GM21529 (cell line): ENCODE data around the gene CKLF.

Experiments
- ATAC-seq: cut with Tn5 transposase; IDR thresholded peaks from one replicate; pipeline ENCODE4 v1.9.1; 2021; ENCODE audit not compliant: unreplicated experiment

CKLF gene

DNA sequence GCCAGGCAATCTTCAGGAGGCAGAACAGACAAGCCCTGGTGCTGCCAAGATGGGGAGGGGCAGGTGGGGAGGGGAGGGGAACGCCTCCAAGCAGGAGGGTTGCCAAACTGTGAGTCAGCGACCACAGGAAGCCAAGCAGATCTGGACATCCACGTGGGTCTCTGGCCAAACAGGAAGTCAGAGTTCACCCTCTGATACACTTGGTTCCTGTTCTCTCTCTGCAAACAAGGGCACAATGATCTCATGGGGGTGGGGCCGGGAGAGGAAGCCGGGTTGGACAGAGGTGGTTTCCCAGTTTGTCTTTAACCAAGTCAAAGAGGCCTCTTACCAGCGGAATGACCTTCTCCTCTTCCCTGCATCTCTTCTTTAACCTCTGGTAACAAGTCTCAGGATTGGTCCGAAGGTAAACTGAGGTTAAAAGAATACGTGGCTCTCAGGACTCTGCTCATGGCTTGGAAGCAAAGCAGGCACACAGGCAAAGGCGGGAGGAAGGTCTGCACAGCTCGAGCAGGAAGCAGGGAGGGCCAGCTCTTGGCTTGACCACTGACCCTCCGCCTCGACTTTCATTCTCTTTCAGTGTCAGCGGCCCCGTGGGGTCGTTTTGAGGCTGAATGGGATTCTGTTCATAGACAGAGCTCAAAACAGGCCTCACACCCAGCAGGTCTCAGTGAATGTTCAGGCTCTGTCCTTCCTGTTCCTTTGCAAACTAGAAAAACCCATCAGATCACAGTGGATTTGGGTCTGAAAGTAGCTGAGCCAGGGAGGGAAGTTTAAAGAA, 35.4 kb upstream of the CKLF start:
- peak; percentile 97 for ATAC-seq

DNA sequence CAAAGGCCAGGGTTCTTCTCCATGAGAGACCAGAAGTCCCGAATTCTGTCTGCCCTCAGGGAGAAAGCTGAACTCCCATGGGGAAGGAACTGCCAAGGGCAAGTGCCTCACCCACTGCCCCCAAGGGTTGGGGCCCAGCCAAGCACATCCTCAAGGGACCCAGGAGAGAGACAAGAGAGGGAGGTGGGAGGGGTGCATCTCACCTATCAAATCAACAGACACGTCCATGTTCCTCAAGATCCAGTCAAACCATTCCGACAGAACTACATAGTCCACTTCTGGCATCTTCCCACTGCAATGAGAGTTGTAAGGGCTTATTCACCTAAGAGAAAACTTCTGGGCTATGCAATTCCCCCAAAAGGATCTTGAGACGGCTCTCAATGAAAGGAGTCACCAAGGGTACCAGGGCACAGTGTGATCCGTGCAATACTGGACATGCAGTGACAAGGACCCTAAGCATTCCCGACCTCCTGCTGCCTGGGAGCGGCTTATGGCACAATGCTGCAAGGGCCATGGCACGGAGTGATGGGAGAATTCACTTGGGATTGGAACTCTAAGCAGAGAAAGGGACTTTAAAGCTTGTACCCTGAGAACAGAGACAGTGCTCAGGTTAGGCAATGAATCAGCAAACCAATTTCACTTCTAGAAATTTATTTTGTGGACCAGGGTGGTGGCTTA, 34.7 kb upstream of the CKLF start:
- no peak for ATAC-seq

DNA sequence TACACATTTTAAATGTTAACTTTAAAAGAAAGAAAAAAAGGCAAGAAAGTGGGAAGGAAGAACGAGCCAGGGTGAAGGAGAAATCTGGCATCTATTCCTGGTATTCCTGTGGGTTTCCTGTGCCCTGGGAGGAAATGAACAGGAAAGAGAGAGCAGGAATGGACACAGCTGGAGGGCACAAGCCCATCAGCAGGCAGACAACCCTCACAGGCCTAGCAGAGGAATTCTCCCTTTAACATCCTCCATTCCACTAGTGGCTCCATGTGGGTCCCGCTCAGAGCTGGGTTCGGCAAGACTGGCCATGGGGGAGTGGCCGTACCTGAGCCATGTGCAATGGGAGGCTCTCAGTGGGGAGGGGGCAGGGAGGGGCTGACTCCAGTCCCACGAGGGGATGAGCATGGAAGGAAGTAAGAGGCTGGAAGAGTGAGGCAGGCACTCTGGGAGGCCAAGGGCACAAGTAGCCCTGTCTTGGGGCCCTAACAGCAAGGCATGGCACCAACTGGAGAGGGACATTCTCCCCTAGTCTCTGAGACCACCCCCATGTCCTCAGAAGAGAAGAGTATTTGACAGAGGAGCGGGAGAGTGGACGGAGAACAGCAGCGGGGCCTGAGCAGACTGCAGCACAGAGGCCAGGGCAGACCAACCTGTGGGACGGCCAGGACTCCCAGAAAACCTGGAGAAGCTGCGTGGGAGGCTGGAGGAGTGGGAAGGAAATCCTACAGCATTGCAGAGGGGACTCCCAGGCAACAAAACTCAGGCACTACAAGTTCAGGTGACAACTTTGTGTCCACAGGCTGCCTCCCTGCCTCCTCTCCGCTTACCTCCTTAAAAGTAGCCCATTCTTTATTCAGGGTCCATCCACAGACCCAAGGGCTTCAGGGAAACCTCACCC, 32.6 kb upstream of the CKLF start:
- no peak for ATAC-seq

DNA sequence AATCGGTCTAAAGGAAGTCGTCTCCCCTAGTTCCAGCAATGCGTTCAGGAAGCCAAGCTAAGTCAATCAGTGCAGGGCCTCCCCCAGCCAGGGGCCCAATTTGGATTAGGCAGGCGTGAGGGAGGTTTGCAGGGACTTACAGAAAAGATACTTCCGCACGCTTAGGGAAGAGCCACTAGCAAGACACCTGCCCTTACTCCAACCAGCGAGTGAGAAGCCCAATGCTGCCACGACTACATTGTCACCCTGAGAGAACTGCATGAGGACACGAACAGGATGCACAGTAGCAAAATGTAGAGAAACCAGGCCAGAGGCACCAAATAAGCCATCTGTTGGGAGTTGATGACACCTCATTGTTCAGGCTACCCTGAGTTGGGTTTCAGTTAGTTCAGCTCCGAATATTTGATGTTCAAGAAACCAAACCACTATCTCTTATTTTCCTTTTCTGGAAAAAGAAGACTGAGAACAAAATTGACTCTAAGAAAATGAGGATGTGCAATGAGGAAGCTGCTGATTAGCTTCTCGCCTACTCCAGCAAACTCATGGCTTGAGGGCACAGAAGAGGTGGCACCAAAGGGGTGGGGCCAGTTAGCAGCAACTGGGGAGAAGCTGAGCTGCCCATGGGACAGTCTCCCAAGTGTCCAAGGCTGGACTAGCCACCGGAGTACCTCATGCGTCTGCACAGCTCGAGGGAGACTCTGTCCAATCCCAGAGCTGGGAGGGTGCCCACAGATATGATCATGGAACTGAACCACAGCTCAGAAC, 31.8 kb upstream of the CKLF start:
- ATAC-seq = no peak

DNA sequence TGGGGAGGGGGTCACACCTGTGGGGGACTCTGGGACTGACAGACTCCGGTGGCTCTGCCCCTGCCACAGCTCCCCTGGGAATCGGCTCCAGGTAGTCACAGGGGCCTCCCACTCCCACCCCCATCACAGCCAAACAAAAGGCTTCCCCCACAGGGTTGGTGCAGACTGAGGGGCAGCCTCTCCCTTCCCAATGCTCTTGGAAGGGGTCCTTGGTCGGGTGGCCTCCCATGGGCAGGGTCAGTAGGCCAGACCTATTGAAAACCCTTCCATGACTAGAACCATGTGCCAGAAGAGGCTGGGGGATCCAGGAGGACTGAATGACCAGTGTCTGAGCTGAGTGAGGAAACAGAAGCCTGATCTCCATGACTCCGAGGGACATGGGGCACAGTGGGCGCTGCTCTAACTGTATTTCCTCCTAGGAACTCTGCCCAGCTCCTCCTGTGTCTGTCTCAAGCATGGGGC, 31.1 kb upstream of the CKLF start:
- ATAC-seq = no peak

DNA sequence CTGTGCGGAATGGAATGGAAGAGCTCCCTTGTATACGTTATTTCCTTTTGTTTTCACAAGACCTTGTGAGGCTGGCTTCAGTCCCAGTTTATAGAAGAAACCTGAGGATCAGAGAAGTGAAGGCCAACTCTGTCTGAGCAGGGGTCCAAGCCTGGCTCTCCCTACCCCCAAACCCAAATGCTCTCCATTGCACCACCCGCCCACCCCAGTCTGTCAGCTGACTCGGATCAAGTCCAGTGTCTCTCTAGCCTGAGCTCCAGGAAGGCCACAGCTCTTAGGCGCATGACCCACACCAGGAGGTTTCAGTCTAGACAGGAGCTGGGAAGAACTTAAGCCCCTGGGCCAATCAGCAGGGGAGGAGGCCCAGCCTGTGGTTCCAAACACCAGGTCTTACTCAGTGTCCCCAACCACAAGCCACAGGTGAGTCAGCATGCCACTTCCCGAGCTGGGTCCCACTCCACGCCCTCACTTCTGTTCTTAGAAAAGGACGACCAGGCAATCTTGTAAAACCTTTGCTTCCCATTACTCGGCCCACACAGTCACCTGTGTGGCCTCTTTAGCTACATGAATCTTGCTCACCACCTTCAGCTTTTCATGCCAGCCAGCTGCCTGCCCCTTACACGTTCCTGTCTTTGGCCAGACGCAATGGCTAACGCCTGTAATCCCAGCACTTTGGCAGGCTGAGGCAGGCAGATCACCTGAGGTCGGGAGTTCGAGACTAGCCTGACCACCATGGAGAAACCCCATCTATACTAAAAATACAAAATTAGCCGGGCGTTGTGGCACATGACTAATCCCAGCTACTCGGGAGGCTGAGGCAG, 30.2 kb upstream of the CKLF start:
- ATAC-seq = peak; percentile 57

DNA sequence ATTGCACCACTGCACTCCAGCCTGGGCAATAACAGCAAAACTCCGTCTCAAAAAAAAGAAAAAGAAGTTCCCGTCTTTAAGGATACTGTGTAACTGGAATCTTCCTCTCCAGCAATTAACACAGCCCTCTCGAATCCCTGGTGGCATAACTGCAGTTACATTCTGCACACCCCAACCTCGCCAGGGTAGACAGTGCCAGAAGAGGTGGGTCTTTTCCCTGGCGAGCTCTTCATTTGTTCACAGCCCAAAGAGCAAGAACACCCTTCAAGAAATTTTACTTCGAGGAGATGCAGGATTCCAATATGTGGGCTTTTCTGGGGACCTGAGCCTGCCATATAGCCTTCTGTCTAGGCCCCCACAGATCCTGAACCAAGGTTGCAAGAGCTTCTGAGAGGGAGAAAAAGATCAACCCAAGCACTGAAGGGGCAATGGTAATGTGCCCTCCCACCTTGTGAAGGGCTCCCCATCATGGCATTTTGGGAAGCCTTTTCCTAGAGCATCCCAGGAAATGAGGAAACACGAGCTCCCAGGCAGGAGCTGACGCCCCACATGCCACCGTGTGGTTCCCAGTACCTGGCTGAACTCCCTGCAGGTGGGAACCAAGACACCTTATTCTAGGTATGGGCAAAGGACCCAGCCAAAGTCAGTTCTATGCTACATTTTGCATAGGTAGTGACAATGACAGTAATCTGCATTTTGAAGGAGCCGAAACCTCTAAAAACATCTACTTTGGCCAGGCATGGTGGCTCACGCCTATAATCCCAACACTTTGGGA, 29.4 kb upstream of the CKLF start:
- no peak for ATAC-seq

DNA sequence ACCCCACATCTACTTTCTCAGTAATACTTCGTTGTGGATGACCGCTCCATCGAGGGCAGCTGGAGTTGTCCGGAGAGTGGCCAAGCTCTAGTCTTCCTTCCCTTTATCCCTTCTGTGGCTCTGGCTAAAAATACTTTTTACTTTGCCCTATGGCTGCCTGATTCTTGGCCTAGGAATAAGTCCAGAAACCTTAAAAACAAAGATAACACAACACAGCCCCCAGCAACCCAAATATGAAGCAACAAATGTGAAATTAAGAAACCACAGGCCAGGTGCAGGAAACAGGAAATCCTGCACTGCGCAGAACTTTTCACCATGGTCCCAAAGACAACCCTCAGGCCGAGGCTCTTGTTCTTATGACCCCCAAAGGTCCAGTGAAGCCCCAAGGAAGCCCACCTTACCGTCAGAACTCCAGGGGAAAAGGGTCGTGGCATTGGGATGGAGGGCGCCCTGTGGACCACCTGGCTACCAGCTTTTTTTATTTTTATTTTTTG, 28.5 kb upstream of the CKLF start:
- ATAC-seq = peak; percentile 55

DNA sequence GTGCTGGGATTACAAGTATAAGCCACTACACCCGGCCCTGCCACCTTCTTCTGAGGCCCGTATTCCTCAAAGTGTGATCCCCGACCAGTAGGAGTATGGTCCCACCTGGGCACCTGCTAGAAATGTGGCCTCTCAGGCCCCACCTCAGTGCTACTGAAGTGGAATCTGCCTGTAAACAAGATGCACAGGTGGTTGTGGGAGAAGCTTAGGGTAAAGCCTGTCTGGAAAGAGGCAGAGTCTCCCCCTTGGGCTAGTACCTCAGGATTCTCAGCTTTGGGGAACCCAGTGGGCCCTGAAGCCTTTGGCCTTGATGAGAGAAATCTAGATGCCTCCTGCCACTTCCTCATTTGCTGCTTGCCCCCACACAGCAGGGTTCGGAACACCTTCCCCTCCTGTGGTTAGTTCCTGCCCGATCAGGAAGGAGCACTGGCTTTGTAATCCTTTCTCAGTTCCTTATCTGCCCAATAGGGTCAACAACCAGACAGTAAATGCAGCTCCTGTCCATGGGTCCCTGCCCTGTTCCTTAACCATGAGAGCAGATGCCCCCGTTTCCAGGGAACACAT, 27.7 kb upstream of the CKLF start:
- peak; percentile 64 for ATAC-seq

DNA sequence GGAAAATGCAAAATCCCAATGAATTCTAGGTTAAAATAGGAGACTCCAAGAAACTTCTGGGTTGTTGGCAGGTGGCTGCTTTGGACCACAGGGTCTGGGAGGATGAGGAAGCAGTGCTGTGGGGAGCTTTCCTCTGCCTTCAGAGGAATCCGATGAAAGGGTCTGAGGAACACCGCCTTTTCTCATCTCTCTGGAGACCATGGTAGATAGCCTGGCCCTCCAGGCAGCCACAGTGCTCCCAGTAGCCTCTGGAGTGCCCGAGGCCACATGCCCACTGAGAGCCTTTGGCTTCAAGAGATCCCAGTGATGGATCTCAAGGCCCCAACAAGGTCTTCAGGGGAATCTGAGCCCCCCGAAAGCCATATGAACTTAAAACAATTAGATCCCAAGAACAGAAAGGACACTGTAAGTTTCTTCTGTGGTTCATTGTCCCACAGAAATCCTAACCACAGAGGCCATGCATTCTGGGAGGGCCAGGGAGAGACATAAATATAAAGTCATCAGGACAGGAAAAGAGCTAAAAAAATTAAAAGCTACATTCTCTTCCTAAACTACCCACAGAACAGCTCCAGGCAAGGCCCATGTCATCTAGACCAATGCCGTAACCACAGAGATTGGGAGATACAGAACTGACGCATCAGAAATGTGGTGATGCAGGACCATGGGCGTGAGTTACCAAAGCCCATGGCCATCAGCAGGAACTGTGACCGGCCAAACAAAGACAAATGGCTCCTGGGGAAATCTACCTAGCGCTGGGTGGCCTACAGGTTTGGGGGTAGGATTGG, 26.8 kb upstream of the CKLF start:
- no peak for ATAC-seq

DNA sequence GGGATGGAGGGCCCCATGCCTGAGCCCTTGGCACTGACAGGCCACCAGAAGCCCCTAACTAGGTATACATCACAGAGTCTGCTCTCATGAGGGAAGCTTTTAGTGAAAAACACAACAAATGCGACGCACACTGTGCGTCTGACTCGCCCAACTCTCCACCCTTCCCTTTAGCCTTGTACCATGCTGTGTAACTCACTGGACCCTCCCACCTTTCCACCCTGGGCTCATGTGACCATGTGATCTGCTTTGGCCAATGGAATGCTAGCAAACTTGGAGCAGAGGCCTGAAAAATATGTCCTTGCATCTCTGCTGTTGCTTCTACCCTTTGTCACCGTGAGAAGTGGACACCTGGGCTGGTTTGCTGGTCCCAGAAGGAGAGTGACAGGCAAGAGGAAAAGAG, 24.1 kb upstream of the CKLF start:
- no peak for ATAC-seq

DNA sequence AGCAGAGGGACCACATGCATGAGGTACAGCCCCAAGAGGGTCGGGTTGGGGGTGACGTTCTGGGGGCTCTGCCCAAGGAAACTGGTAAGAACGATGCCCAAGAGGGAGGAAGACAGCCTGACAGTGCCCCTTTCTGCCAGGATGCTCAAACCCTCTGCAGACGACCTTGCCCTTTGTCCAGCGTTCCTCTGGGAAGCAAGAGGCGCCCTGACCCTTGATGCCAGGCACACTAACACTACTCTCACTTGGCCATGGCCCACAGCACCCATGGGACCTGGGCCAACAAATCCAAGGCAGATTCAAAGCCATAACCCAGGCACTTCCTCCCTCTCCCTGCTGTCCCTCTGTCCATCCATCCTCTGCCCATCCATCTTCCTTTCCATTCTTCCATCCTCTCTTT, 22.9 kb upstream of the CKLF start:
- no peak for ATAC-seq

DNA sequence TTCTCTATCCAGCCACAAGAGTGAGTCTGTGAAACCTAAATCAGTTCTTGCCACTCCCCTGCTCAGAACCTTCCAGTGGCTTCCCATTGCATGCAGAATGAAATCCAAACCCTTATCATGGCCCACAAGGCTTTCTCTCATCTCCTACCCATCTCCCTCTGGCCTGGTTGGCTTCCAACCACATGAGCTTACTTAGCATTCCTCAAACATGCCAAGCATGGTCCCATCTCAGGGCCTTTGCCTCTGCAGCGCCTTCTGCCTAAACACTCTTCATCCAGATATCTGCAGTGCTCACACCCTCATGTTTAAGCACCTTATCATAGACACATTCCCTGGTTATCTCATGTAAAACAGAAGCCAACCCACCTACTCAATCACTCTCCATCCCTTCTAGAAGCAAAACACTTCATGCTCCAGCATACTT, 18.0 kb upstream of the CKLF start:
- no peak for ATAC-seq

DNA sequence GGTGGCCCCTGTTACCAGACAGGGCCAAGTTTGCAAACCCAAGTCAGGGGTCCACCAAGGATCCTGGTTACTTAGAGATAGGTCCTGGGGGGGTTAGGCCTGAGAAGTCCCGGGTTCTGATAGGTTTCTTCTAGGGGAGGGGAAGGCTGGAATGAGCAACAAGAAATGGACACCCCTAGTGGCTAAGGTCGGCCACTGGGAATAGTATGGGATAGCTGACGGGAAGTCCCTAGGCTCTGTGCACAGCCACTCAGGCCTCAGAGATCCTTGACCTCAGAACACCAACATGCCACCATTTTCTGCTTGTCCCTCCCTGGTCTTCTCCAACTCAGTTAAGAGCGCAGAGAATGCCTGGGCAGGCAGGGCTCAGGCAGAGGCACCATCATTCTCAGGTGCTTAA, 15.9 kb upstream of the CKLF start:
- ATAC-seq = no peak

DNA sequence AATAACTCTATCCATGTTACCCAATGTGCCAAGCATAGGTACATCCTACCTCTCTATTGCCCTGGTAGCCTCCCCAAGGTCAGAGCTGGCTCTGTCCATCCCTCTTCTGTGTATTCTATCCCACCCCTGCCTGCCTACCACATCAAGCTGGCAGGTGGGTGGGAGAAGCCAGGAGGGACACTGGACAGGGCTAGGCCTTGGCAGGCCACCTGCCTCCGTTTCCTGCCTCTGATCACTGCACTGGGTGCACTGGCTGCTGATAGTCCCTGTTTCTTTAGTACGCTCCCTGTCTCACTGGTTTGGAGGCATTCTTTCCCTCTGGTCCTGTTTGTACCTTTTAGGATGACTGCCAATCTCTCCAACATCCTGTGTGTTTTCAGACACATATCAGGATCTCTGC, 15.1 kb upstream of the CKLF start:
- no peak for ATAC-seq

DNA sequence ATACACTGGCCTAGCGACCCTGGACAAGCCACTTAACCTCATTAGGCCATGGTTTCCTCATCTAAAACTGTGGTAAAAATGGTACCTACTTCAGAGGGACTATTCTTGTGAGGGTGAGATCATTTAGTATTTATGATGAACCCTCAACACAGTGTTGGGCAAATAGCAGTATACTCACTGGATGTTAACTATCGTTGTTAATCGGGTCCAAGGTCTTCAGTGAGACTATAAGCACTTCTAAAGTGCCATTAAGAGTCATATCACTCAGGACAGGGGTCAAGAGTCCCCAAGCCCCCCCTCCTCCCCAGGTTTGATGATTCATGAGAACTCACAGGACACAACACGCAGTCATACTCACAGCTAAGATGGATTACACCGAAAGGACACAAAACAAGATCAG, 13.5 kb upstream of the CKLF start:
- no peak for ATAC-seq

DNA sequence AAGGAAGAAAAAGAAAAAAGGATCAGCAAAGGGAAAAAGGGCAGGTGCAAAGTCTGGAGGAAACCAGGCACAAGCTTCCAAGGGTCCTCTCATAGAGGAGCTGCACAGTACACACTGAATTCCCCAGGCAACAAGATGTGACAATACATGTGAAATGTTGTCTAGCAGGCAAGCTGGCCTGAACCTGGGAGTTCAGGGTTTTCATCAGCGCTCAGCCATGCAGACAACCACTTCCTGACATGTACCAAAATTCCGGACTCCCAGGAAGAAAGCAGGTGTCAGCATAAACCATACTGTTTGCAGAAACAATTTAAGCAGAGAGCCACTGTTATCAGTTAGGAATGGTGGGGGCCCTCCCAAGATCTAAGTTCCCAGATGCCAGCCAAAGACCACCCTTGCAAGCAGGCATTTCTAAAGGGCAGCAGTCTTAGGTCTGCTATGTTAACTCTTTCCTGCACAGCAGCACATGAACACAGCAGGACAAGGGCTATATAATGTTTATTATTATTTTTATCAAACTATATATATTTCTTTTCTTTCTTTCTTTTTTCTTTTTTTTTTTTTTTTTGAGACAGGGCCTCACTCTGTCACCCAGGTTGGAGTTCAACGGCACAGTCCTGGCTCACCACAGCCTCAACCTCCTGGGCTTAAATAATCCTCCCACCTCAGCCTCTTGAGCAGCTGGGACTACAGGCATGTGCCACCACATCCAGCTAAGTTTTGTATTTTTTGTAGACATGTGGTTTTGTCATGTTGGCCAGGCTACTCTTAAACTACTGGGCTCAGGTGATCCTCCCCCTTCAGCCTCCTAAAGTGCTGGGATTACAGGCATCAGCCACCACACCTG, 12.5 kb upstream of the CKLF start:
- peak; percentile 92 for ATAC-seq
